Measurements from ENCODE around the gene PRRG2.

Gene PRRG2

DNA sequence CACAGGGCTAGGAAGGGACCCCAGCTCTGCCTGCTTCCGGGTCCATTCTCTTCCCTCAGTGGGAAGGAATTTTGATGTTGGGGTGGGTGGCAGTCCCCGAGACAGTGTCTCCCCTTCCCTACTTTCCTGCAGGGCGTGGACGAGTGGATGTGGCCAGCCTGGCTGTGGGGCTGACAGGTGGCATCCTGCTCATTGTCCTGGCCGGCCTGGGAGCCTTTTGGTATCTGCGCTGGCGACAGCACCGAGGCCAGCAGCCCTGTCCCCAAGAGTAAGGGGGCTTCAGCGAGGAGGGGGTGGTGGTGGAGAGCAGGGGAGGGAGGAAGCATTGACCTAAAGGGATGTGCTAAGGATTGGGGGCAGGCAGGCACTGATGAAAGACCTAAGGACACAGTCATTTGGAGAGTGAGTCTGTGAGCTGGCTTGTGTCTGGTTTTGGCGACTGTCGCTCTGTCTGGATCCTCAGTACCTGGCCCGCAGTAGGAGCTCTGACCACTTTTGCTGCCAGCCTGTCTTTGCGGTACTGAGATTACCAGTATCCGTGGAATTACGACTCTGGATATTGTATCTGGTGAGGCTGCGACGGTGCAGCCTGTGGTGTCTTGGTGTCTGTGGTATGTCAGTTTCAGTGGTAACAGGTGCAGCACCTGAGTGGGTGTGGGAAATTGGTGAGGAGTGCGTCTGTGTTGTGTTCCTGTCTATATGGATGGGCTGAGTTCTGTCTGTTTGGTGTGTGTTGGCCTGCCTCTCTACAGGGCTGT is 7.4 kb downstream of the PRRG2 start:
- Histone ChIP-seq H3K9me3 (ENCODE audit: control insufficient read depth, insufficient read depth, low read length) (no peaks in the 10 kb centered on the region), H3K27ac (ENCODE audit: low read length) (no peak overlapping the region), H3K36me3 (ENCODE audit: control insufficient read depth, insufficient read depth, low read length) (no peaks in the 10 kb centered on the region), H3K4me3 (ENCODE audit: low read length) (no peak overlapping the region), H3K27me3 (ENCODE audit: control insufficient read depth, insufficient read depth, low read length) (no peaks in the 10 kb centered on the region), H3K4me1 (ENCODE audit: control insufficient read depth, insufficient read depth, low read length) (no peaks in the 10 kb centered on the region)
- no CpG with 5 or more reads among the region's 18 CpGs for WGBS (ENCODE audit: insufficient coverage, insufficient read length)
- DNase-seq (ENCODE audit: low read depth, low spot score): no peak

DNA sequence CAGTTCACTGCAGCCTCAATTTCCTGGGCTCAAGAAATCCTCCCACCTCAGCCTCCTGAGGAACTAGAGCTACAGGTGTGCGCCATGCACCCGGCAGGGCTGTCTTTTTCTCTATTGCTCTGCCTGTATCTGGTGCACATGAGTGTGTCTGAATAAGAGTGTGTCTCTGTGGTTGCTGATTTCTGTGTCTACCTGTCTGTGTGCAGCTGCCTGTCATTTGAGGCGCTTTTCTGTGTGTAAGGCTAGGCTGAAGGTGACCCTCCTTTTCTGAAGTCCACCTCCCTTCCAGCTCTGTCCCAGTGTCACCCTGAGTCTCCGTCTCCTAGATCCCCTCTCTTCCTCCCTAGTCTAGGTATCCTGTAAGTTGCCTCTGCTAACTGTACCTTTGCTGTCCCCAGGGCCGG is 8.4 kb downstream of the PRRG2 start:
- H3K27me3 ChIP-seq (ENCODE audit: control insufficient read depth, insufficient read depth, low read length): no peaks in the 10 kb centered on the region
- no peak overlapping the region for H3K4me3 ChIP-seq (ENCODE audit: low read length)
- peaks cover 5% of the 10 kb centered on the region for H3K36me3 ChIP-seq (ENCODE audit: control insufficient read depth, insufficient read depth, low read length)
- no peak for DNase-seq (ENCODE audit: low read depth, low spot score)
- H3K27ac ChIP-seq (ENCODE audit: low read length): no peak overlapping the region
- no peaks in the 10 kb centered on the region for H3K9me3 ChIP-seq (ENCODE audit: control insufficient read depth, insufficient read depth, low read length)
- no peaks in the 10 kb centered on the region for H3K4me1 ChIP-seq (ENCODE audit: control insufficient read depth, insufficient read depth, low read length)
- no CpG with 5 or more reads among the region's 5 CpGs for WGBS (ENCODE audit: insufficient coverage, insufficient read length)

DNA sequence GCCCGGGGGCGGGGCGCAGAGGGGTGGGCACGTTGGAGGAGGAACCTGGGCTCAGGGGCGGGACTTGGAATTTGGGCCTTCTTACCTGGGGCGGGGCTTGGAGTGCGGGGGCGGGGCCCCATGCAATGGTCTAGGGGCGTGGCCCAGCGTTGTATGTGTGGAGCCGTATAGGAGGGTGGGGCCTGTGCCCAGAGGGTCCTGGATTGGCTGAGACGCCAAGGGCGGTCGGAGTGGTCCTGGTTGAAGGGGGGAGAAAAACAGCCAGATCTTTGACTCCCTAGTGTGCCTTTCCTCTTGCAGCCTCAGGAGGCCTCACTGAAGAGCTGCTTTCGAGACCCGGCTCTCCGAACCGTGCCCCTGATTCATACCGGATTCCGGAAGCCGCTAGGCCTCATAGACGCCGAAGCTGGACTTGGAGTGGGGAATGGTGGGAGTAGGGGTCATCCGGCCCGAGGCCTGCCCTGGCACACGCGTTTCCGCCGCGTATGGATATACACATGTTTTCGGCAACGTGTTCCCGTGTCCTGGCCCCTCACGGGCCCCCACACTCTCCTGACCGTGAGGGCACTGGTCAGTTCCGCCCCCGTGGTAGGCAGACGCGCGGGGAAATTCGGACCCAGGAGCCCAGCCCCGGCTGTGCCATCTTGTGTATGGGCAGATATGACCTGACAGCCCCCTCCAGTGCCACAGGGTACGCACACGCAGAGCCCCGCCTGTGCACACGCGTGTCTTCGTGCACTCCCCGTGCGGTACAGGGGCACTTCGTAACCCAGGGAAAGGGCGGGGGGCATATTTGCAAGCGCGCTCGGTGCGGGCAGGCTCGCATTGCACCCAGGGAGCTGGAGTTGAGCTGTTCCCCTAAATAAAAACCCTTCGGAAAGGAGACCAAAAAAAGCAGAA is 9.2 kb downstream of the PRRG2 start:
- H3K36me3 ChIP-seq (ENCODE audit: control insufficient read depth, insufficient read depth, low read length): peaks cover 12% of the 10 kb centered on the region
- H3K4me1 ChIP-seq (ENCODE audit: control insufficient read depth, insufficient read depth, low read length): no peaks in the 10 kb centered on the region
- H3K27me3 ChIP-seq (ENCODE audit: control insufficient read depth, insufficient read depth, low read length): no peaks in the 10 kb centered on the region
- H3K4me3 ChIP-seq (ENCODE audit: low read length): peak overlapping the region; percentile 69
- DNase-seq (ENCODE audit: low read depth, low spot score): peak; percentile 98
- H3K9me3 ChIP-seq (ENCODE audit: control insufficient read depth, insufficient read depth, low read length): no peaks in the 10 kb centered on the region
- H3K27ac ChIP-seq (ENCODE audit: low read length): peak overlapping the region; percentile 4
- WGBS (ENCODE audit: insufficient coverage, insufficient read length): no CpG with 5 or more reads among the region's 58 CpGs

- peak within 1 kb of the TSS; percentile 4 for H3K27ac ChIP-seq (ENCODE audit: low read length)
- H3K36me3 ChIP-seq (ENCODE audit: control insufficient read depth, insufficient read depth, low read length): peaks cover 18% of the 10 kb centered on the region
- H3K9me3 ChIP-seq (ENCODE audit: control insufficient read depth, insufficient read depth, low read length): no peaks in the 10 kb centered on the region
- no peak for DNase-seq (ENCODE audit: low read depth, low spot score)
- no CpG with 5 or more reads among the region's 66 CpGs for WGBS (ENCODE audit: insufficient coverage, insufficient read length)
- no peaks in the 10 kb centered on the region for H3K27me3 ChIP-seq (ENCODE audit: control insufficient read depth, insufficient read depth, low read length)
- H3K4me1 ChIP-seq (ENCODE audit: control insufficient read depth, insufficient read depth, low read length): no peaks in the 10 kb centered on the region
- H3K4me3 ChIP-seq (ENCODE audit: low read length): peak within 1 kb of the TSS; percentile 98
These were observed 10.0 kb downstream of the PRRG2 start, which contains the start of gene PRR12 for GRCh38 chr19:49590971-49591730. Gene PRR12, plus strand, starts transcription at chr19:49591182. Its CDS starts 473 bp downstream, at chr19:49591655.

DNA sequence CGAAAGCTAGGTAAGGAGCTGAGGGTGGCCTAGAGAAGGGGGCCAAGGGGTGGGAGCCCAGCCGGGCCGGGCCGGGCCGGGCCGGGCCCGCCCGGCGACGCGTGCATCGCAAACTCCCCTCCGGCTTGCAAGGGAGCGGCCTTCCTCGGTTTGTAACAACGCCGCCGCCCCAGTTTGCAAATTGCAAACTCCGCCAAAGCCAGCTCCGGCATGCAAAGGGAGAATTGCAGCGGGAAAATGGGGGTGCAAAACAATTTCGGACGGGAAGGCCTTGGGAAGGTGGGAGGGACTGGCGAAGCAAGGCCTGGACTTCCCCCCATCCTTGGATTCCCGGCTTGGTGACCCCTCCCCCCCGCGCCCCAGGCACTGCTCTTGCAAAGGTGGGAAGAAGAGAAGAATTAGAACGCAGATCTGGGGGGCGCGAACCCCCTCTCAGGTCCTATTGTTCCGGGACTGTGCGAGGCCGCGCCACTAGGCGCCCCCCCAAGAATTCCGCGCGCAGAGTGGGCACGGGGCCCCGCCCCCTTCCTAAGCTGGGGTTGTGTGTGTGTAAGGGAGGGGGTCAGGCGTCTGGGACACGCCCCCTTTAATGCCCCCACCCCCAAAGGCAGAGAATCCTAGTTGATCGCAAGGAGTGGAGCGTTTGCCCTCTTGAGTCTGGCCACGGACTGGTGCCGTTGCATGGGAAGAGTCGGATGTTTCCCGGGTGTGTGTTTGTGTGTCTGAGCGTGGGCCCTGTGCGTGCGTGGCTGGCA is 10.8 kb downstream of the PRRG2 start:
- no peak overlapping the region for H3K27ac ChIP-seq (ENCODE audit: low read length)
- DNase-seq (ENCODE audit: low read depth, low spot score): no peak
- H3K36me3 ChIP-seq (ENCODE audit: control insufficient read depth, insufficient read depth, low read length): peaks cover 25% of the 10 kb centered on the region
- H3K9me3 ChIP-seq (ENCODE audit: control insufficient read depth, insufficient read depth, low read length): no peaks in the 10 kb centered on the region
- H3K4me3 ChIP-seq (ENCODE audit: low read length): peak overlapping the region; percentile 98
- H3K4me1 ChIP-seq (ENCODE audit: control insufficient read depth, insufficient read depth, low read length): no peaks in the 10 kb centered on the region
- no CpG with 5 or more reads among the region's 51 CpGs for WGBS (ENCODE audit: insufficient coverage, insufficient read length)
- H3K27me3 ChIP-seq (ENCODE audit: control insufficient read depth, insufficient read depth, low read length): no peaks in the 10 kb centered on the region

GRCh38 chr19:49592486-49593232 is 11.5 kb downstream of the PRRG2 start:
- Histone ChIP-seq H3K4me1 (ENCODE audit: control insufficient read depth, insufficient read depth, low read length) (no peaks in the 10 kb centered on the region), H3K27ac (ENCODE audit: low read length) (no peak overlapping the region), H3K4me3 (ENCODE audit: low read length) (peak overlapping the region; percentile 98), H3K9me3 (ENCODE audit: control insufficient read depth, insufficient read depth, low read length) (no peaks in the 10 kb centered on the region), H3K36me3 (ENCODE audit: control insufficient read depth, insufficient read depth, low read length) (peaks cover 32% of the 10 kb centered on the region), H3K27me3 (ENCODE audit: control insufficient read depth, insufficient read depth, low read length) (no peaks in the 10 kb centered on the region)
- DNase-seq (ENCODE audit: low read depth, low spot score): no peak
- no CpG with 5 or more reads among the region's 28 CpGs for WGBS (ENCODE audit: insufficient coverage, insufficient read length)

DNA sequence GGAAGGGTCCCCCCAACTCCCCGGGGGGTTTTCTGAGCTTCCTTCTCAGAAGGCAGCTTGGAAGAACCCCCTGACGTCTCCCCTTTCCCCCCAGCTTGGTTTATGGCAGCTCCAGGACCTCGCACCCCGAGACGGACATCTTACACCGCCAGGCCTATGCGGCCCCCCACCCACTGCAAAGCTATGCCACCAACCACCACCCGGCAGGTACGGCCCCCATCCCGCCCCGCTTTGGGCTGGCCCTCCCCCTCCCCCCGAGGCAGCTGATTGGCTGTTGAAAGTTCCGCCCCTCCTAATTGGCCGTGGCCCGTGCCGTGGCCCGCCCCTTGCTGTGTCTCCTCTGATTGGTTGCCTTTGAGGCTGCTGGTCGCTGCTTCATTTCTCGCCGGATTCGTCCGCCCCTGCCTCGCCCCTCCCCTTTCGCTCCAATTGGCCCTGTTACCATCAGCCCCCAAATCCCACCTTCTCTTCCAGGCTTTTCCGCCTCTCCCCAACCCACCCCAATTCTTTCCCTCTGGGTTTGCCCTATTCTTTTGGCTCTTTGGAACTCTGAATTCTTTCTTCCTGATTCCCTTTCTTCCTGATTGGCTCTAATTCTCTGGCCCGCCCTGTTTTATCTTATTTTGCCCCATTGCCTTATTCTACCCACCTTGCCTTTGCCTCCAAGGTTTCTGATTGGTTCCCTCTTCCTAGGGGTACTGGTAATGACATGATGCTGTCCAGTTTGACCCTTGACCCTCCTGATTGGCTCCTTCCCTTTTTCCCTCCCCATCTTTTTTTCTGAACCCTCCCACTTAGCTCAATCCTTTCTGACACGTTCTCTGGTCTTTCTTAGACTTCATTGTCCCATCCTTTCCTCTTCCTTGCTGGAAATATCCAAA is 12.4 kb downstream of the PRRG2 start:
- Histone ChIP-seq H3K27ac (ENCODE audit: low read length) (no peak overlapping the region), H3K4me1 (ENCODE audit: control insufficient read depth, insufficient read depth, low read length) (no peaks in the 10 kb centered on the region), H3K27me3 (ENCODE audit: control insufficient read depth, insufficient read depth, low read length) (no peaks in the 10 kb centered on the region), H3K4me3 (ENCODE audit: low read length) (peak overlapping the region; percentile 98; the same call in 1 of the 2 replicates), H3K9me3 (ENCODE audit: control insufficient read depth, insufficient read depth, low read length) (no peaks in the 10 kb centered on the region), H3K36me3 (ENCODE audit: control insufficient read depth, insufficient read depth, low read length) (peaks cover 33% of the 10 kb centered on the region)
- no peak for DNase-seq (ENCODE audit: low read depth, low spot score)
- WGBS (ENCODE audit: insufficient coverage, insufficient read length): no CpG with 5 or more reads among the region's 27 CpGs

- no peaks in the 10 kb centered on the region for H3K9me3 ChIP-seq (ENCODE audit: control insufficient read depth, insufficient read depth, low read length)
- no peak overlapping the region for H3K4me3 ChIP-seq (ENCODE audit: low read length)
- H3K27ac ChIP-seq (ENCODE audit: low read length): no peak overlapping the region
- no CpG with 5 or more reads among the region's 35 CpGs for WGBS (ENCODE audit: insufficient coverage, insufficient read length)
- H3K27me3 ChIP-seq (ENCODE audit: control insufficient read depth, insufficient read depth, low read length): no peaks in the 10 kb centered on the region
- peaks cover 37% of the 10 kb centered on the region for H3K36me3 ChIP-seq (ENCODE audit: control insufficient read depth, insufficient read depth, low read length)
- no peak for DNase-seq (ENCODE audit: low read depth, low spot score)
- H3K4me1 ChIP-seq (ENCODE audit: control insufficient read depth, insufficient read depth, low read length): no peaks in the 10 kb centered on the region
These were observed 13.3 kb downstream of the PRRG2 start for GRCh38 chr19:49594157-49594992.
